CD4-positive, CD25-positive, alpha-beta regulatory T cell (primary cell): ENCODE measurements around the gene PRPH. TPM values are rescaled to one million over a fixed set of nuclear protein-coding genes. Genes with fewer than 3 reads are reported as not detected.

Experiments used
- ATAC-seq, 2 donors: fragments of 150-1000 bp; cut with Tn5 transposase; one replicate each; pipeline ENCODE4 v1.10.0; 2021; ENCODE audit warnings: low read depth in 2 of 2, moderate number of reproducible peaks in 2 of 2, moderate library complexity in 1 of 2
- DNase-seq, 3 donors: peaks; one replicate each; pipeline versions ENCODE4 v3.0.0 to v3.0.0-alpha.2; 2012 to 2022; ENCODE audit warnings: mixed read lengths in 1 of 3
- H3K27ac ChIP-seq: one replicate; pipeline ENCODE4 v1.7.0; 2013; ENCODE audit warnings: mild to moderate bottlenecking, low read length; ENCODE audit not compliant: insufficient read depth, poor library complexity, severe bottlenecking
- H3K27me3 ChIP-seq: one replicate; pipeline ENCODE4 v1.7.0; 2013; ENCODE audit warnings: low read length; ENCODE audit not compliant: control insufficient read depth, insufficient read depth
- H3K36me3 ChIP-seq: one replicate; pipeline ENCODE4 v1.7.0; 2013; ENCODE audit warnings: mild to moderate bottlenecking, low read length, moderate library complexity; ENCODE audit not compliant: control insufficient read depth, insufficient read depth
- H3K4me1 ChIP-seq: 2 replicates; pipeline ENCODE4 v1.7.0; 2013; ENCODE audit warnings: mild to moderate bottlenecking, low read length; ENCODE audit not compliant: insufficient read depth, control insufficient read depth, poor library complexity, severe bottlenecking
- H3K4me3 ChIP-seq: one replicate; pipeline ENCODE4 v1.7.0; 2013; ENCODE audit warnings: low read depth, mild to moderate bottlenecking, low read length, moderate library complexity
- H3K9me3 ChIP-seq, 2 experiments: 1 replicate in 1 of 2; 2 replicates in 1 of 2; pipeline ENCODE4 v1.7.0; 2013; ENCODE audit warnings: low read length in 2 of 2, mild to moderate bottlenecking in 1 of 2, moderate library complexity in 1 of 2; ENCODE audit not compliant: control insufficient read depth in 2 of 2
- H3K27ac Mint-ChIP-seq, 3 donors: one replicate each; pipeline ENCODE4 v1.8.0; 2020 to 2022; ENCODE audit warnings: mild to moderate bottlenecking in 3 of 3, mixed read lengths in 3 of 3, moderate library complexity in 2 of 3
- H3K27me3 Mint-ChIP-seq: one replicate; pipeline ENCODE4 v1.8.0; 2022; ENCODE audit warnings: mild to moderate bottlenecking, mixed read lengths
- H3K36me3 Mint-ChIP-seq: one replicate; pipeline ENCODE4 v1.8.0; 2020; ENCODE audit warnings: mixed read lengths
- H3K4me1 Mint-ChIP-seq, 4 donors: one replicate each; pipeline ENCODE4 v1.8.0; 2020 to 2022; ENCODE audit warnings: mixed read lengths in 4 of 4, mild to moderate bottlenecking in 1 of 4
- H3K4me3 Mint-ChIP-seq, 4 donors: one replicate each; pipeline ENCODE4 v1.8.0; 2020 to 2022; ENCODE audit warnings: mild to moderate bottlenecking in 4 of 4, mixed read lengths in 4 of 4, moderate library complexity in 3 of 4
- H3K9me3 Mint-ChIP-seq, 7 donors: one replicate each; pipeline ENCODE4 v1.8.0; 2020 to 2022; ENCODE audit warnings: mixed read lengths in 7 of 7, mild to moderate bottlenecking in 3 of 7, moderate library complexity in 2 of 7
- polyA plus RNA-seq, 4 donors: library from polyadenylated mRNA; unstranded; fragments of 300-500 nt; fragmentation: Illumina TruSeq; gene quantifications; one replicate each; pipeline ENCODE4 v1.2.3, GENCODE V29; 2021
- total RNA-seq: library from RNA; stranded (reverse); gene quantifications from one replicate; pipeline ENCODE4 v1.2.3, GENCODE V29; 2022

PRPH gene
- total and polyA plus RNA-seq, 5 donors from 2014 or later: 0.24 TPM; not detected in 4

GRCh38 chr12:49339464-49339861 is 44.5 kb downstream of the PRPH start:
- peaks cover 41% of the 10 kb centered on the region for H3K27me3 ChIP-seq
- Mint-ChIP-seq H3K27ac (no peak overlapping the region), H3K4me3 (no peak overlapping the region), H3K36me3 (peaks cover 3% of the 10 kb centered on the region), H3K9me3 (peaks cover 0 to 3% (median 0%) of the 10 kb centered on the region in 7 donors), H3K4me1 (peaks cover 9 to 50% (median 20%) of the 10 kb centered on the region in 4 donors), H3K27me3 (peaks cover 86% of the 10 kb centered on the region)
- H3K36me3 ChIP-seq: no peaks in the 10 kb centered on the region
- DNase-seq (no peak), ATAC-seq (no peak)
- H3K4me3 ChIP-seq: no peak overlapping the region
- H3K27ac ChIP-seq: no peak overlapping the region
- no peaks in the 10 kb centered on the region for H3K9me3 ChIP-seq
- peaks cover 39% of the 10 kb centered on the region for H3K4me1 ChIP-seq

- H3K9me3 ChIP-seq: no peaks in the 10 kb centered on the region
- Mint-ChIP-seq H3K4me1 (peaks cover 9 to 50% (median 17%) of the 10 kb centered on the region in 4 donors), H3K9me3 (peaks cover 0 to 1% (median 0%) of the 10 kb centered on the region in 7 donors), H3K27me3 (peaks cover 79% of the 10 kb centered on the region), H3K27ac (no peak overlapping the region), H3K4me3 (peak overlapping the region in 2 of 4 donors; percentile 49 to 83), H3K36me3 (no peaks in the 10 kb centered on the region)
- ATAC-seq: no peak
- no peaks in the 10 kb centered on the region for H3K36me3 ChIP-seq
- peaks cover 35% of the 10 kb centered on the region for H3K27me3 ChIP-seq
- H3K4me1 ChIP-seq: peaks cover 44% of the 10 kb centered on the region
- no peak overlapping the region for H3K27ac ChIP-seq
- no peak overlapping the region for H3K4me3 ChIP-seq
- DNase-seq: no peak
These were observed 45.3 kb downstream of the PRPH start for GRCh38 chr12:49340095-49340870.

- Histone ChIP-seq H3K27ac (no peak overlapping the region), H3K9me3 (no peaks in the 10 kb centered on the region), H3K4me3 (no peak overlapping the region), H3K4me1 (peaks cover 52% of the 10 kb centered on the region), H3K27me3 (peaks cover 32% of the 10 kb centered on the region), H3K36me3 (no peaks in the 10 kb centered on the region)
- peaks cover 0 to 1% (median 0%) of the 10 kb centered on the region in 7 donors for H3K9me3 Mint-ChIP-seq
- H3K36me3 Mint-ChIP-seq: no peaks in the 10 kb centered on the region
- ATAC-seq (no peak), DNase-seq (no peak)
- peak overlapping the region in 2 of 4 donors; percentile 49 to 83 for H3K4me3 Mint-ChIP-seq
- no peak overlapping the region for H3K27ac Mint-ChIP-seq
- peaks cover 80% of the 10 kb centered on the region for H3K27me3 Mint-ChIP-seq
- peaks cover 9 to 54% (median 17%) of the 10 kb centered on the region in 4 donors for H3K4me1 Mint-ChIP-seq
These were observed 46.2 kb downstream of the PRPH start for GRCh38 chr12:49340971-49341776.

- Histone ChIP-seq H3K4me1 (peaks cover 52% of the 10 kb centered on the region), H3K9me3 (no peaks in the 10 kb centered on the region), H3K27ac (no peak overlapping the region), H3K4me3 (no peak overlapping the region), H3K27me3 (peaks cover 32% of the 10 kb centered on the region), H3K36me3 (no peaks in the 10 kb centered on the region)
- Mint-ChIP-seq H3K4me1 (peaks cover 9 to 59% (median 20%) of the 10 kb centered on the region in 4 donors), H3K27ac (peak overlapping the region in 1 of 3 donors; percentile 63), H3K4me3 (peak overlapping the region in 2 of 4 donors; percentile 49 to 70), H3K27me3 (peaks cover 83% of the 10 kb centered on the region), H3K9me3 (peaks cover 0 to 1% (median 0%) of the 10 kb centered on the region in 7 donors), H3K36me3 (no peaks in the 10 kb centered on the region)
- ATAC-seq (no peak), DNase-seq (no peak)
These were observed 46.8 kb downstream of the PRPH start for GRCh38 chr12:49341777-49342065.

GRCh38 chr12:49342066-49342913 is 47.3 kb downstream of the PRPH start:
- Mint-ChIP-seq H3K27ac (peak overlapping the region in 1 of 3 donors; percentile 63), H3K9me3 (peaks cover 0 to 1% (median 0%) of the 10 kb centered on the region in 7 donors), H3K4me3 (peak overlapping the region; percentile 74 to 79 (median 77)), H3K27me3 (peaks cover 83% of the 10 kb centered on the region), H3K36me3 (no peaks in the 10 kb centered on the region), H3K4me1 (peaks cover 11 to 59% (median 21%) of the 10 kb centered on the region in 4 donors)
- peaks cover 37% of the 10 kb centered on the region for H3K27me3 ChIP-seq
- H3K4me3 ChIP-seq: peak overlapping the region; percentile 40
- ATAC-seq (peak; percentile 62 to 64), DNase-seq (peak; percentile 52 to 77 (median 60))
- peaks cover 52% of the 10 kb centered on the region for H3K4me1 ChIP-seq
- no peak overlapping the region for H3K27ac ChIP-seq
- no peaks in the 10 kb centered on the region for H3K36me3 ChIP-seq
- H3K9me3 ChIP-seq: no peaks in the 10 kb centered on the region

GRCh38 chr12:49342914-49343731 is 48.2 kb downstream of the PRPH start:
- Histone ChIP-seq H3K36me3 (no peaks in the 10 kb centered on the region), H3K27ac (no peak overlapping the region), H3K4me3 (peak overlapping the region; percentile 42), H3K9me3 (no peaks in the 10 kb centered on the region), H3K4me1 (peaks cover 58% of the 10 kb centered on the region), H3K27me3 (peaks cover 34% of the 10 kb centered on the region)
- ATAC-seq: no peak
- no peak for DNase-seq
- H3K9me3 Mint-ChIP-seq: peaks cover 0 to 2% (median 0%) of the 10 kb centered on the region in 7 donors
- H3K27me3 Mint-ChIP-seq: peaks cover 83% of the 10 kb centered on the region
- H3K4me1 Mint-ChIP-seq: peaks cover 8 to 55% (median 18%) of the 10 kb centered on the region in 4 donors
- peak overlapping the region; percentile 76 to 88 (median 78) for H3K4me3 Mint-ChIP-seq
- H3K27ac Mint-ChIP-seq: peak overlapping the region in 1 of 3 donors; percentile 9
- H3K36me3 Mint-ChIP-seq: no peaks in the 10 kb centered on the region
